ENCODE data around the gene DGKD.

DNA sequence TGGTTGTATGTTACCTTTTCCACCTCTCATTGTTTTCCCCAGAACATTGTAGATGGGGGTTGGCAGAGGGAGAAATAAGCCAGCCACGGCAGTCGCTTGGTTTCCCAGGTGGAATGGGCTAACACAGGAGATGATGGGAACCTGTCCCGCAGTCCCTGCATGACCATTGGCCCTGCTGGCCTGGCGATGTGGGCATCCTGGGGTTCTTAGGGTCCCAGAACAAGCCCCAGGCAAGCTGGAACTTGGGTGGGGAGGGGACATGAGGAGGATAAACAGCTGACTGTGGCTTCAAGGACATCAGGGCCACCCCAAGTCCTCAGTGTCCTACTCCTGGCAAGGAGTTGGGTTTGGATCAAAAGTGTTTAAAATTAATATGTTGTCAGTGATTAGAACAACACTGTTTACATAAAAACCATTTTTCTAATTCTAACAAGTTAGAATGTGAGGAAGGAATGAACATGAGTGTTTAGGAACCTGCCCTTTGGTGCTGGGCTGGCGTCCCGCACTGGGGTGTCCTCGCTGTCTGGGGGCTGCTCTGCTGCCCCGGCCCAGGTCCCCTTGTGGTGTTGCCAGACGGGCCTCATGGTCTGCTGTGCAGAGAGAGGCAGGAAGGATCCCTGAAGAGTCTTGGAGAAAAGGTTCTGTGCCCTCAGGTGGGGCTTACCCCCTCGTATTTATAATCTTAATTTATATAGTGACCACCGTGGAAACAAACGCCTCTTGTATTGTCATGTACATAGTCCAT is 117.2 kb downstream of the DGKD start:
- TF ChIP-seq CTCF (IDR thresholded peaks at IDR 0.05; ENCODE audit: insufficient read depth, low read depth, low read length) (no peak), EZH2 (IDR thresholded peaks at IDR 0.05; ENCODE audit: insufficient read depth, low read length) (no peak)
